HepG2 (cell line): Measurements from ENCODE around the gene CLCN2. TPM values are rescaled to one million over a fixed set of nuclear protein-coding genes. Genes with fewer than 3 reads are reported as not detected.
A peak's percentile ranks its signal among the peaks of the same experiment; 100 is the strongest.

Experiments
- ARNTL ChIP-seq: sonication (generic); formaldehyde crosslinking; IDR thresholded peaks from 2 replicates; pipeline ENCODE4 v1.4.0; 2020; ENCODE audit warnings: mild to moderate bottlenecking, missing genetic modification reagents
- ATF7-NPFF ChIP-seq: sonication (generic); formaldehyde crosslinking; IDR thresholded peaks from 2 replicates; pipeline ENCODE4 v1.8.1; 2023; ENCODE audit warnings: mild to moderate bottlenecking, low read depth, missing genetic modification reagents, moderate library complexity
- GATAD2A ChIP-seq: IDR thresholded peaks from 2 replicates; pipeline ENCODE4 v1.6.1; 2016
- HOXA3 ChIP-seq: sonication (generic); formaldehyde crosslinking; IDR thresholded peaks from 2 replicates; pipeline ENCODE4 v1.5.0; 2020; ENCODE audit warnings: missing genetic modification reagents
- KLF6 ChIP-seq: IDR thresholded peaks from 2 replicates; pipeline ENCODE4 v1.8.0; 2016; ENCODE audit warnings: missing biosample characterization, missing genetic modification reagents
- NR3C1 ChIP-seq: sonication (generic); formaldehyde crosslinking; IDR thresholded peaks from 2 replicates; pipeline ENCODE4 v1.4.0; 2020; ENCODE audit warnings: missing genetic modification reagents
- REPIN1 ChIP-seq: sonication (generic); formaldehyde crosslinking; IDR thresholded peaks from 2 replicates; pipeline ENCODE4 v1.8.0; 2022; ENCODE audit warnings: missing genetic modification reagents, low read depth, mild to moderate bottlenecking, borderline replicate concordance
- YEATS4 ChIP-seq: sonication (generic); formaldehyde crosslinking; IDR thresholded peaks from 2 replicates; pipeline ENCODE4 v1.4.0; 2020; ENCODE audit warnings: missing genetic modification reagents, borderline replicate concordance
- ZMAT3 ChIP-seq: sonication (generic); formaldehyde crosslinking; conservative IDR thresholded peaks from 2 replicates; pipeline ENCODE4 v1.7.0; 2021; ENCODE audit warnings: missing genetic modification reagents
- ZNF207 ChIP-seq: fragments of 450-650 bp; IDR thresholded peaks from 2 replicates; pipeline ENCODE4 v1.6.1; 2016; ENCODE audit warnings: antibody characterized with exemption, borderline replicate concordance
- ZNF225 ChIP-seq: sonication (generic); formaldehyde crosslinking; IDR thresholded peaks from 2 replicates; pipeline ENCODE4 v1.4.0; 2020; ENCODE audit warnings: mild to moderate bottlenecking, missing genetic modification reagents
- ZNF230 ChIP-seq: sonication (generic); formaldehyde crosslinking; IDR thresholded peaks from 2 replicates; pipeline ENCODE4 v1.4.0; 2020; ENCODE audit warnings: mild to moderate bottlenecking, missing genetic modification reagents
- ZNF24 ChIP-seq: fragments of 450-650 bp; IDR thresholded peaks from 2 replicates; pipeline ENCODE4 v1.6.1; 2017; ENCODE audit warnings: antibody characterized with exemption, mild to moderate bottlenecking
- ZNF367 ChIP-seq: sonication (generic); formaldehyde crosslinking; IDR thresholded peaks from 2 replicates; pipeline ENCODE4 v1.4.0; 2020; ENCODE audit warnings: missing genetic modification reagents, borderline replicate concordance
- ZNF484 ChIP-seq: sonication (generic); formaldehyde crosslinking; IDR thresholded peaks from 2 replicates; pipeline ENCODE4 v1.5.1; 2020; ENCODE audit warnings: mild to moderate bottlenecking, low read depth, missing genetic modification reagents, borderline replicate concordance
- ZNF549 ChIP-seq: sonication (generic); formaldehyde crosslinking; IDR thresholded peaks from 2 replicates; pipeline ENCODE4 v1.5.0; 2020; ENCODE audit warnings: missing genetic modification reagents
- ZNF569 ChIP-seq: sonication (generic); formaldehyde crosslinking; IDR thresholded peaks from 2 replicates; pipeline ENCODE4 v1.5.0; 2020; ENCODE audit warnings: mild to moderate bottlenecking, missing genetic modification reagents, moderate library complexity, borderline replicate concordance
- ZNF737 ChIP-seq: sonication (generic); formaldehyde crosslinking; IDR thresholded peaks from 2 replicates; pipeline ENCODE4 v1.5.0; 2020; ENCODE audit warnings: missing genetic modification reagents, mild to moderate bottlenecking, borderline replicate concordance
- ZNF841 ChIP-seq: sonication (generic); formaldehyde crosslinking; IDR thresholded peaks from 2 replicates; pipeline ENCODE4 v1.8.1; 2023; ENCODE audit warnings: missing genetic modification reagents, borderline replicate concordance
- polyA plus RNA-seq, 8 experiments: library from polyadenylated mRNA; depleted of rRNA in 3 of 8; stranded (reverse) in 7 of 8; unstranded in 1 of 8; fragments of >200 nt; fragmentation: Illumina TruSeq in 4 of 8; extraction: Trizol in 4 of 8; gene quantifications; 2 replicates each; pipeline versions ENCODE4 v1.2.1 to v1.2.3, GENCODE V29; 2011 to 2016; ENCODE audit warnings: low read depth in 4 of 8, missing spikeins in 1 of 8, mixed read lengths in 1 of 8; ENCODE audit not compliant: insufficient read depth in 1 of 8
- total RNA-seq, 5 experiments: library from RNA; depleted of rRNA; stranded (reverse); fragments of >200 nt; fragmentation: Illumina TruSeq; extraction: Trizol; gene quantifications; 2 replicates each; pipeline ENCODE4 v1.2.3, GENCODE V29; 2016; ENCODE audit warnings: low read depth in 1 of 5
- TF ChIP-seq, protein P1 (sequence below): sonication (generic); formaldehyde crosslinking; IDR thresholded peaks from 2 replicates; pipeline ENCODE4 v1.4.0; 2020; ENCODE audit warnings: missing genetic modification reagents
- TF ChIP-seq, protein P2 (sequence below): sonication (generic); formaldehyde crosslinking; IDR thresholded peaks from 2 replicates; pipeline ENCODE4 v1.5.1; 2020; ENCODE audit warnings: mild to moderate bottlenecking, missing genetic modification reagents, moderate library complexity
- TF ChIP-seq, protein P3 (sequence below): sonication (generic); formaldehyde crosslinking; IDR thresholded peaks from 2 replicates; pipeline ENCODE4 v1.5.1; 2020; ENCODE audit warnings: mild to moderate bottlenecking, missing genetic modification reagents, moderate library complexity
- TF ChIP-seq, protein P4 (sequence below): sonication (generic); formaldehyde crosslinking; IDR thresholded peaks from 2 replicates; pipeline ENCODE4 v1.9.0; 2021; ENCODE audit warnings: missing genetic modification reagents, mild to moderate bottlenecking, borderline replicate concordance

The CLCN2 gene
- total and polyA plus RNA-seq, 2 of the 13 experiments (the other 11 are each of a cell fraction or from before 2014, with no cell fraction given) = 11.4 to 13.5 TPM

DNA sequence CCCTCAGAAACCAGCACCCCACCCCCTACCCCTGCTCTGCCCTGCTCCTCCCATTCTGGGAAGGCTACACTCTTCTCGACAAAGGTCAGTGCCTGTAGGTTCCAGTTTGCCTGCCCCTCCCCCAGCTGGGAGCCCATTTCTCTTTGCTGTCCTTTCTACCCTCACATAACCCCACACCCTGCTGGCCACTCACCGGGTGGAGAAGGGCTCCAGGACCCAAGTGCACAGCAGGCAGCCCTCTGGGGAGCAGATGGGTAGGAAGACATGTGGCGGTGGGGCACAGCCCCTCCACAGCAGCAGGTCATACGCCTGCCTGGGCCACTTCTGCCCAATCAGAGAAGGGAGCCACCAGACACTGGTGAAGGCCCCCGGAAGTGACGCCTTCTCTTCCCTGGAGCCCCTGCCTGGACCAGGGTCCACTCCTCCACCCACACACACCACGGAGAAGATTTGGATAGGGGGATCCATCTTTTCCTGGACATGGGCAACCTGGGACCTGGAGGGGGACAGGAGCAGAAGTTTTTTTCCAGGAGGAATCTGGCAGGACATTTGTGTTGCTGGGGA is 16.6 kb upstream of the CLCN2 start, which contains the start of gene THPO (continued):
- TF ChIP-seq, protein P1, sequence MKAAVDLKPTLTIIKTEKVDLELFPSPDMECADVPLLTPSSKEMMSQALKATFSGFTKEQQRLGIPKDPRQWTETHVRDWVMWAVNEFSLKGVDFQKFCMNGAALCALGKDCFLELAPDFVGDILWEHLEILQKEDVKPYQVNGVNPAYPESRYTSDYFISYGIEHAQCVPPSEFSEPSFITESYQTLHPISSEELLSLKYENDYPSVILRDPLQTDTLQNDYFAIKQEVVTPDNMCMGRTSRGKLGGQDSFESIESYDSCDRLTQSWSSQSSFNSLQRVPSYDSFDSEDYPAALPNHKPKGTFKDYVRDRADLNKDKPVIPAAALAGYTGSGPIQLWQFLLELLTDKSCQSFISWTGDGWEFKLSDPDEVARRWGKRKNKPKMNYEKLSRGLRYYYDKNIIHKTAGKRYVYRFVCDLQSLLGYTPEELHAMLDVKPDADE (CRISPR knock-in tag) = no peak
- no peak for TF ChIP-seq ZNF207
- no peak; the same call in 1 of the 2 replicates for TF ChIP-seq ZMAT3 (CRISPR knock-in tag)
- TF ChIP-seq, protein P2, sequence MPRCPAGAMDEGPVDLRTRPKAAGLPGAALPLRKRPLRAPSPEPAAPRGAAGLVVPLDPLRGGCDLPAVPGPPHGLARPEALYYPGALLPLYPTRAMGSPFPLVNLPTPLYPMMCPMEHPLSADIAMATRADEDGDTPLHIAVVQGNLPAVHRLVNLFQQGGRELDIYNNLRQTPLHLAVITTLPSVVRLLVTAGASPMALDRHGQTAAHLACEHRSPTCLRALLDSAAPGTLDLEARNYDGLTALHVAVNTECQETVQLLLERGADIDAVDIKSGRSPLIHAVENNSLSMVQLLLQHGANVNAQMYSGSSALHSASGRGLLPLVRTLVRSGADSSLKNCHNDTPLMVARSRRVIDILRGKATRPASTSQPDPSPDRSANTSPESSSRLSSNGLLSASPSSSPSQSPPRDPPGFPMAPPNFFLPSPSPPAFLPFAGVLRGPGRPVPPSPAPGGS (CRISPR knock-in tag) = peak; percentile 66; the same call in 1 of the 2 replicates
- TF ChIP-seq KLF6 (CRISPR knock-in tag) = no peak
- TF ChIP-seq ZNF549 (CRISPR knock-in tag) = no peak
- no peak; the same call in 1 of the 2 replicates for TF ChIP-seq ATF7-NPFF (CRISPR knock-in tag)
- peak; percentile 78 for TF ChIP-seq HOXA3 (CRISPR knock-in tag)
- TF ChIP-seq, protein P3, sequence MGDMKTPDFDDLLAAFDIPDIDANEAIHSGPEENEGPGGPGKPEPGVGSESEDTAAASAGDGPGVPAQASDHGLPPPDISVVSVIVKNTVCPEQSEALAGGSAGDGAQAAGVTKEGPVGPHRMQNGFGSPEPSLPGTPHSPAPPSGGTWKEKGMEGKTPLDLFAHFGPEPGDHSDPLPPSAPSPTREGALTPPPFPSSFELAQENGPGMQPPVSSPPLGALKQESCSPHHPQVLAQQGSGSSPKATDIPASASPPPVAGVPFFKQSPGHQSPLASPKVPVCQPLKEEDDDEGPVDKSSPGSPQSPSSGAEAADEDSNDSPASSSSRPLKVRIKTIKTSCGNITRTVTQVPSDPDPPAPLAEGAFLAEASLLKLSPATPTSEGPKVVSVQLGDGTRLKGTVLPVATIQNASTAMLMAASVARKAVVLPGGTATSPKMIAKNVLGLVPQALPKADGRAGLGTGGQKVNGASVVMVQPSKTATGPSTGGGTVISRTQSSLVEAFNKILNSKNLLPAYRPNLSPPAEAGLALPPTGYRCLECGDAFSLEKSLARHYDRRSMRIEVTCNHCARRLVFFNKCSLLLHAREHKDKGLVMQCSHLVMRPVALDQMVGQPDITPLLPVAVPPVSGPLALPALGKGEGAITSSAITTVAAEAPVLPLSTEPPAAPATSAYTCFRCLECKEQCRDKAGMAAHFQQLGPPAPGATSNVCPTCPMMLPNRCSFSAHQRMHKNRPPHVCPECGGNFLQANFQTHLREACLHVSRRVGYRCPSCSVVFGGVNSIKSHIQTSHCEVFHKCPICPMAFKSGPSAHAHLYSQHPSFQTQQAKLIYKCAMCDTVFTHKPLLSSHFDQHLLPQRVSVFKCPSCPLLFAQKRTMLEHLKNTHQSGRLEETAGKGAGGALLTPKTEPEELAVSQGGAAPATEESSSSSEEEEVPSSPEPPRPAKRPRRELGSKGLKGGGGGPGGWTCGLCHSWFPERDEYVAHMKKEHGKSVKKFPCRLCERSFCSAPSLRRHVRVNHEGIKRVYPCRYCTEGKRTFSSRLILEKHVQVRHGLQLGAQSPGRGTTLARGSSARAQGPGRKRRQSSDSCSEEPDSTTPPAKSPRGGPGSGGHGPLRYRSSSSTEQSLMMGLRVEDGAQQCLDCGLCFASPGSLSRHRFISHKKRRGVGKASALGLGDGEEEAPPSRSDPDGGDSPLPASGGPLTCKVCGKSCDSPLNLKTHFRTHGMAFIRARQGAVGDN (CRISPR knock-in tag) = peak; percentile 95
- TF ChIP-seq ZNF230 = no peak
- TF ChIP-seq GATAD2A (CRISPR knock-in tag) = 0 out of 2 replicates have a peak, but pooled peaks have one; percentile 22
- TF ChIP-seq ZNF569 (CRISPR knock-in tag) = 0 out of 2 replicates have a peak, but pooled peaks have one; percentile 60
- peak; percentile 77; the same call in 1 of the 2 replicates for TF ChIP-seq ARNTL (CRISPR knock-in tag)
- no peak for TF ChIP-seq ZNF737 (CRISPR knock-in tag)
- no peak for TF ChIP-seq NR3C1 (CRISPR knock-in tag)
- peak; percentile 87 for TF ChIP-seq REPIN1
- no peak for TF ChIP-seq ZNF484
- no peak for TF ChIP-seq ZNF367 (CRISPR knock-in tag)
- TF ChIP-seq YEATS4 = peak; percentile 92
- TF ChIP-seq ZNF24 = no peak
- TF ChIP-seq ZNF841 (CRISPR knock-in tag) = no peak
- TF ChIP-seq, protein P4, sequence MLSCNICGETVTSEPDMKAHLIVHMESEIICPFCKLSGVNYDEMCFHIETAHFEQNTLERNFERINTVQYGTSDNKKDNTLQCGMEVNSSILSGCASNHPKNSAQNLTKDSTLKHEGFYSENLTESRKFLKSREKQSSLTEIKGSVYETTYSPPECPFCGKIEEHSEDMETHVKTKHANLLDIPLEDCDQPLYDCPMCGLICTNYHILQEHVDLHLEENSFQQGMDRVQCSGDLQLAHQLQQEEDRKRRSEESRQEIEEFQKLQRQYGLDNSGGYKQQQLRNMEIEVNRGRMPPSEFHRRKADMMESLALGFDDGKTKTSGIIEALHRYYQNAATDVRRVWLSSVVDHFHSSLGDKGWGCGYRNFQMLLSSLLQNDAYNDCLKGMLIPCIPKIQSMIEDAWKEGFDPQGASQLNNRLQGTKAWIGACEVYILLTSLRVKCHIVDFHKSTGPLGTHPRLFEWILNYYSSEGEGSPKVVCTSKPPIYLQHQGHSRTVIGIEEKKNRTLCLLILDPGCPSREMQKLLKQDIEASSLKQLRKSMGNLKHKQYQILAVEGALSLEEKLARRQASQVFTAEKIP = no peak
- TF ChIP-seq ZNF225 (CRISPR knock-in tag) = no peak
